Mononuclear cell (primary cell): ENCODE data around the gene OPHN1. TPM values are rescaled to one million over a fixed set of nuclear protein-coding genes. Genes with fewer than 3 reads are reported as not detected.

ENCODE experiments used
- H3K27me3 ChIP-seq: 2 replicates; pipeline ENCODE4 v1.6.0; 2011; ENCODE audit warnings: low read length, control low read depth; ENCODE audit not compliant: insufficient read depth
- H3K4me1 ChIP-seq: 2 replicates; pipeline ENCODE4 v1.5.1; 2011; ENCODE audit warnings: mild to moderate bottlenecking, low read length, control low read depth; ENCODE audit not compliant: insufficient read depth
- H3K4me3 ChIP-seq: 2 replicates; pipeline ENCODE4 v1.5.1; 2011; ENCODE audit warnings: mild to moderate bottlenecking, low read length, moderate library complexity
- H3K9me3 ChIP-seq: 2 replicates; pipeline ENCODE4 v1.5.1; 2011; ENCODE audit warnings: low read depth, mild to moderate bottlenecking, control low read depth, low read length
- total RNA-seq: library from RNA; depleted of rRNA; stranded (reverse); fragments of >200 nt; gene quantifications from one replicate; pipeline ENCODE4 v1.2.3, GENCODE V29; 2012

OPHN1 gene
- total RNA-seq, 1 donor: 2.0 TPM

GRCh38 chrX:67998540-67998939, 434.8 kb downstream of the OPHN1 start:
- Histone ChIP-seq H3K27me3 (no peaks in the 10 kb centered on the region), H3K9me3 (peaks cover 5% of the 10 kb centered on the region), H3K4me1 (no peaks in the 10 kb centered on the region), H3K4me3 (no peak overlapping the region)

Other genes with a start within 250 kb of the OPHN1 start
- gene YIPF6, start 65.6 kb upstream of the OPHN1 start, total RNA-seq: 8.5 TPM
- 2.0 TPM for gene STARD8, start 214.2 kb upstream of the OPHN1 start, total RNA-seq